Posterior cingulate gyrus (tissue), 11 donors: Measurements from ENCODE around the gene FAM177A1.

Experiments used
- DNase-seq, 10 donors: peaks; one replicate each; pipeline versions ENCODE4 v3.0.0 to v3.0.0-alpha.2; 2020 to 2021; ENCODE audit warnings: mixed read lengths in 3 of 10
- intact Hi-C: fragments of 100-400 bp; cut with DNase I; formaldehyde crosslinking; loops from one replicate; pipeline ENCODE4 v1.15.1; 2023

Gene FAM177A1

GRCh38 chr14:35121887-35122695, 76.0 kb downstream of the FAM177A1 start, which contains the start of the genes PPP2R3C and PRORP:
Gene PPP2R3C (minus strand): TSS chr14:35121990. CDS start chr14:35121959, 31 bp downstream.
Gene PRORP (plus strand): TSS chr14:35122552. CDS start chr14:35123246, 694 bp downstream.
- intact Hi-C loops = loop anchor here (1.0 to 10.0 kb wide), 3 partner anchors 76 to 247 kb away; partner anchors contain the start of genes BAZ1A, FAM177A1 and PSMA6
- peak; percentile 82 to 98 (median 89) for DNase-seq

- DNase-seq = no peak
- intact Hi-C loops = loop anchor here (1.0 to 10.0 kb wide), 3 partner anchors 77 to 248 kb away; partner anchors contain the start of genes BAZ1A, FAM177A1 and PSMA6
Measured at GRCh38 chr14:35122696-35123387, 76.8 kb downstream of the FAM177A1 start.

GRCh38 chr14:35123388-35123703, 77.3 kb downstream of the FAM177A1 start:
- intact Hi-C loops = loop anchor here (5.0 to 10.0 kb wide), 2 partner anchors 169 to 249 kb away; partner anchors contain the start of genes BAZ1A and PSMA6
- no peak for DNase-seq

- DNase-seq = no peak
- intact Hi-C loops = loop anchor here (5.0 to 10.0 kb wide), 2 partner anchors 168 to 249 kb away; partner anchors contain the start of genes BAZ1A and PSMA6
Measured at GRCh38 chr14:35124127-35124526, 78.1 kb downstream of the FAM177A1 start.
